GM12801 (cell line): Measurements from ENCODE around the gene SCG5.

ENCODE experiments used
- TF ChIP-seq, protein P1 (sequence below): IDR thresholded peaks from one replicate; pipeline ENCODE4 v1.5.1; 2011; ENCODE audit warnings: control low read depth; ENCODE audit not compliant: insufficient read length; ENCODE audit errors: extremely low read depth

SCG5 gene

DNA sequence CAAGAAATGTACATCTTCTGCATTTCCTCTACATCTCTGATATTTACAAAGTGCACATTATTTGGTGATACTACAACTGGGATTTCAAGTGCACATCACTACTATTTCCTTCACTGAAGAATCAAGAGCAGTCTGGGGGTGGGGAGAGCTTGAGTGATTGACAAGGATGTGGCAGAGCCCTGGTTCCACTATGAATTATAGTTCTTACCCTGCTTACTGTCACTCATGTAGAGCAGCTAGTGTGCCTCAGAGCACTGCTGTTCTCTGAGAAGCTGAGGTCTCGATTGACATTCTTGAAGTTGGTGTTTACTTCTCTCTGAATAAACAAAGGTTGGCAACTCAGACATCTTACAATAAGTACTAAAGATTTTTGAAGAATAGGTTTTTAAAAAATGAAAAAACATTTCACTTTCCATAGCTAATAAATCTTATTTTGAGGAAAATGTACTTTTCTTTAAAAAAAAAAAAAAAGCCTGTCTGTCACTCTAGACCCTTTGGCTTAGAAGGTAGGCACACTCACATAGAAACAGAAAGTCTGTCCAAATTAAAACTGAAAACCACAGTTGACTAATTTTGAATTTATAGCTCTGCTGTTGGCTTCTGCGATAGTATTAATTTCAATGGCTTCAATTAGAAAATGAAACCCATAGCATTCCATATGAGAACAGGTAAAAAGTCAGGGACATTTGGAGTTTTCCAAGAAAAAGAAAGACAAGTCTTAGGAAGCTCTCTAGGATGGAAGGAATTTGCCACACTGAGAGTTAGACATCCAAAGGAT lies 81.8 kb downstream of the SCG5 start:
- TF ChIP-seq, protein P1, sequence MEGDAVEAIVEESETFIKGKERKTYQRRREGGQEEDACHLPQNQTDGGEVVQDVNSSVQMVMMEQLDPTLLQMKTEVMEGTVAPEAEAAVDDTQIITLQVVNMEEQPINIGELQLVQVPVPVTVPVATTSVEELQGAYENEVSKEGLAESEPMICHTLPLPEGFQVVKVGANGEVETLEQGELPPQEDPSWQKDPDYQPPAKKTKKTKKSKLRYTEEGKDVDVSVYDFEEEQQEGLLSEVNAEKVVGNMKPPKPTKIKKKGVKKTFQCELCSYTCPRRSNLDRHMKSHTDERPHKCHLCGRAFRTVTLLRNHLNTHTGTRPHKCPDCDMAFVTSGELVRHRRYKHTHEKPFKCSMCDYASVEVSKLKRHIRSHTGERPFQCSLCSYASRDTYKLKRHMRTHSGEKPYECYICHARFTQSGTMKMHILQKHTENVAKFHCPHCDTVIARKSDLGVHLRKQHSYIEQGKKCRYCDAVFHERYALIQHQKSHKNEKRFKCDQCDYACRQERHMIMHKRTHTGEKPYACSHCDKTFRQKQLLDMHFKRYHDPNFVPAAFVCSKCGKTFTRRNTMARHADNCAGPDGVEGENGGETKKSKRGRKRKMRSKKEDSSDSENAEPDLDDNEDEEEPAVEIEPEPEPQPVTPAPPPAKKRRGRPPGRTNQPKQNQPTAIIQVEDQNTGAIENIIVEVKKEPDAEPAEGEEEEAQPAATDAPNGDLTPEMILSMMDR: no peak

DNA sequence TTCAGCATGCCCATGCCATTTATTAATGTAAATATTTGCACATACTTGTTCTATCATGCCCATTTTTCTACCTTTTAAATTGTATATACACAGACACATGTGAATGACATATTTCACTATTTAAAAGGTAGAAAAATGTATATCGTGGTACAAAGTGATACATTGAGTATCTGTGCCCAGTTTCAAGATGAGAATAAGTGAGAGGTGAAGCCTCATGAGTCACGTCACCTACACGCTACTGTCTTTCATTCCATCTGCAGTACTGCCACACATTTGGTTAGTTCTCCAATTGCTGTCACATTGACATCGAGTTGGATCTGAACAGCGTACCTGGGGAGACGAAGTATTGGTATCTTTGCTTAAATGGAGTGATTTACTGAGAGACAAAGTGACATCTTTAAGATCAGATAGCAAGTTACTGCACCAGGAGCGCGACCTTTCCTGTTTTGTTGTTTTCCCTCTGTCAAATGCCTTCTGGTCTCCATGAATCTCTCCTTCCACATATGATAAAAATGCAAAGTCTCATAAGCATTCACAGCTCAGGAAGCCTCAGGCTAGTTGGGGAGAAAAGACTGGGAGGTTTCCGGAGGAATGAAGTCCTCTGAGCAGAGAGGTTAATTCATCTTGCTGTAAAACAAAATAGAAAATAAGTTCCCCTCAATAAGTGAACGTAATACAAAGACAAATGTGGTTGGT lies 88.3 kb downstream of the SCG5 start:
- TF ChIP-seq, protein P1: no peak

DNA sequence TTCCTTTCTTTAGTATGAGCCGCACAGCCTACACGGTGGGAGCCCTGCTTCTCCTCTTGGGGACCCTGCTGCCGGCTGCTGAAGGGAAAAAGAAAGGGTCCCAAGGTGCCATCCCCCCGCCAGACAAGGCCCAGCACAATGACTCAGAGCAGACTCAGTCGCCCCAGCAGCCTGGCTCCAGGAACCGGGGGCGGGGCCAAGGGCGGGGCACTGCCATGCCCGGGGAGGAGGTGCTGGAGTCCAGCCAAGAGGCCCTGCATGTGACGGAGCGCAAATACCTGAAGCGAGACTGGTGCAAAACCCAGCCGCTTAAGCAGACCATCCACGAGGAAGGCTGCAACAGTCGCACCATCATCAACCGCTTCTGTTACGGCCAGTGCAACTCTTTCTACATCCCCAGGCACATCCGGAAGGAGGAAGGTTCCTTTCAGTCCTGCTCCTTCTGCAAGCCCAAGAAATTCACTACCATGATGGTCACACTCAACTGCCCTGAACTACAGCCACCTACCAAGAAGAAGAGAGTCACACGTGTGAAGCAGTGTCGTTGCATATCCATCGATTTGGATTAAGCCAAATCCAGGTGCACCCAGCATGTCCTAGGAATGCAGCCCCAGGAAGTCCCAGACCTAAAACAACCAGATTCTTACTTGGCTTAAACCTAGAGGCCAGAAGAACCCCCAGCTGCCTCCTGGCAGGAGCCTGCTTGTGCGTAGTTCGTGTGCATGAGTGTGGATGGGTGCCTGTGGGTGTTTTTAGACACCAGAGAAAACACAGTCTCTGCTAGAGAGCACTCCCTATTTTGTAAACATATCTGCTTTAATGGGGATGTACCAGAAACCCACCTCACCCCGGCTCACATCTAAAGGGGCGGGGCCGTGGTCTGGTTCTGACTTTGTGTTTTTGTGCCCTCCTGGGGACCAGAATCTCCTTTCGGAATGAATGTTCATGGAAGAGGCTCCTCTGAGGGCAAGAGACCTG lies 89.5 kb downstream of the SCG5 start:
- TF ChIP-seq, protein P1: no peak

DNA sequence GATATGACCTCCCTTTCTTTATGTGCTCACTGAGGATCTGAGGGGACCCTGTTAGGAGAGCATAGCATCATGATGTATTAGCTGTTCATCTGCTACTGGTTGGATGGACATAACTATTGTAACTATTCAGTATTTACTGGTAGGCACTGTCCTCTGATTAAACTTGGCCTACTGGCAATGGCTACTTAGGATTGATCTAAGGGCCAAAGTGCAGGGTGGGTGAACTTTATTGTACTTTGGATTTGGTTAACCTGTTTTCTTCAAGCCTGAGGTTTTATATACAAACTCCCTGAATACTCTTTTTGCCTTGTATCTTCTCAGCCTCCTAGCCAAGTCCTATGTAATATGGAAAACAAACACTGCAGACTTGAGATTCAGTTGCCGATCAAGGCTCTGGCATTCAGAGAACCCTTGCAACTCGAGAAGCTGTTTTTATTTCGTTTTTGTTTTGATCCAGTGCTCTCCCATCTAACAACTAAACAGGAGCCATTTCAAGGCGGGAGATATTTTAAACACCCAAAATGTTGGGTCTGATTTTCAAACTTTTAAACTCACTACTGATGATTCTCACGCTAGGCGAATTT lies 91.2 kb downstream of the SCG5 start:
- TF ChIP-seq, protein P1: no peak

DNA sequence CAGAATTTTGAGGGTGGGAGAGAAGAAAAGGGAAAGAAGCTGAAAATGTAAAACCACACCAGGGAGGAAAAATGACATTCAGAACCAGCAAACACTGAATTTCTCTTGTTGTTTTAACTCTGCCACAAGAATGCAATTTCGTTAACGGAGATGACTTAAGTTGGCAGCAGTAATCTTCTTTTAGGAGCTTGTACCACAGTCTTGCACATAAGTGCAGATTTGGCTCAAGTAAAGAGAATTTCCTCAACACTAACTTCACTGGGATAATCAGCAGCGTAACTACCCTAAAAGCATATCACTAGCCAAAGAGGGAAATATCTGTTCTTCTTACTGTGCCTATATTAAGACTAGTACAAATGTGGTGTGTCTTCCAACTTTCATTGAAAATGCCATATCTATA lies 91.8 kb downstream of the SCG5 start:
- TF ChIP-seq, protein P1: no peak

DNA sequence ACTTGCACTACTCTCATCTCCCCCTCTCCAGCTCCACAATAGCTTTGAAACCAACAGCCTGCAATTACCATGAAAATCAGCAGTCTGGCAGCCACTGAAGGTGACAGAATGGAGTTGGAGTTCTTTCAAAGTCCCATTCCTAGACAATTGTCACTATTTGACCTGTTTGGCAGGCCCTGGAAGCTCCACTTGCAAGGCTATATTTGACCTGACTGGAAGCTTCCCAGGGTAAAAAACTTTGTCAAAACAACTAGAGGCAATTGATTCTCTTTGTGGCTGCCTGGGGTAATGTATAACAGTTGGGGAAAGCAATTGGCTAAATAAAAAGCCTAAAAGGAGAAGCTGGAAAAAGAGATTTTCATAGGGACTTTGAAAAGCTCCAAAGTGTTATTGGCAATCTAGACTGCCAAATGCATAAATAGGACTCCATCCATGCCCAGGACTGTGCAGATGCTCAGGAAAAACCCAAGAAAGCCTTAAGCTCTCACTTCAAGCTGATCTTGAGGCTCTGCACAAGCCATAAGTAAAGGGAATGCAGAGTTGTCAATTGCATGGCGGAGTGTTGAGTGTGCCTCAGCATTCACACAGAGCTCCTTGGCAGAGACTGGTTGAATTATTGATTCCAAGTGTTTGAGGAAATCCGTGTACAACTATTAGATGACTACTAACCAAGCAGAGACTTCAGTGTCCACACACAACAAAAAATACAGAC lies 94.6 kb downstream of the SCG5 start:
- TF ChIP-seq, protein P1: no peak
